GM13977 (cell line): ENCODE measurements around the gene DSTYK.

Source experiments
- DNase-seq: peaks from one replicate; pipeline ENCODE4 v3.0.0; 2012; ENCODE audit warnings: low spot score
- in situ Hi-C: fragments of 300-500 bp; cut with MboI; formaldehyde crosslinking; loops from one replicate; pipeline ENCODE4 v1.12.0; 2022; ENCODE audit warnings: low sequenced_read_pairs, low pct_unique_long_range_greater_than_20kb, mixed read lengths, inconsistent platforms; ENCODE audit not compliant: unreplicated experiment
- TF ChIP-seq, protein P1 (sequence below): IDR thresholded peaks from 2 replicates; pipeline ENCODE4 v1.5.1; 2012; ENCODE audit warnings: mild to moderate bottlenecking, control low read depth; ENCODE audit not compliant: insufficient read depth; ENCODE audit errors: extremely low read depth, missing control alignments

The DSTYK gene

DNA sequence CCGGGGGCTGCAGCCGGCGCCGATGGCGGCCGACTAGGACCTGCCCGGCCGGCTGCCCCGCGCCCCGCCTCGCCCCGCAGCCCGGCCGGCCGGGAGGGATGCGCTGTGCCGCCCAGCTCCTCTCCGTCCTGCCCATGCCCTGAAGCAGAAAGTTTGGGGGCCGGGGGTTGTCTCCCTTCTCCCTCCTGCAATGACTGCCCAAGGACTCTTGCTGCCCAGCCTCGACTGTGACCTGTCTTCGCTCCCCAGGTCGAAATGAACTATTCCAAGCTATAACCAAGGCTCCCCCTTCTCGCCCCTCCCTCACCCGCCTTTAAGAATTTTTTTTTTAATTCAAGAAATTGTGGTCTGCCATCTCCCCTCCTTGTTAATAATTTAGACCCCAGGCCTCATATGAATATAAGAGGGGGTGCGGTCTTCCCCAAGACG lies 16.6 kb upstream of the DSTYK start:
- DNase-seq, result peak; percentile 50
- TF ChIP-seq, protein P1, sequence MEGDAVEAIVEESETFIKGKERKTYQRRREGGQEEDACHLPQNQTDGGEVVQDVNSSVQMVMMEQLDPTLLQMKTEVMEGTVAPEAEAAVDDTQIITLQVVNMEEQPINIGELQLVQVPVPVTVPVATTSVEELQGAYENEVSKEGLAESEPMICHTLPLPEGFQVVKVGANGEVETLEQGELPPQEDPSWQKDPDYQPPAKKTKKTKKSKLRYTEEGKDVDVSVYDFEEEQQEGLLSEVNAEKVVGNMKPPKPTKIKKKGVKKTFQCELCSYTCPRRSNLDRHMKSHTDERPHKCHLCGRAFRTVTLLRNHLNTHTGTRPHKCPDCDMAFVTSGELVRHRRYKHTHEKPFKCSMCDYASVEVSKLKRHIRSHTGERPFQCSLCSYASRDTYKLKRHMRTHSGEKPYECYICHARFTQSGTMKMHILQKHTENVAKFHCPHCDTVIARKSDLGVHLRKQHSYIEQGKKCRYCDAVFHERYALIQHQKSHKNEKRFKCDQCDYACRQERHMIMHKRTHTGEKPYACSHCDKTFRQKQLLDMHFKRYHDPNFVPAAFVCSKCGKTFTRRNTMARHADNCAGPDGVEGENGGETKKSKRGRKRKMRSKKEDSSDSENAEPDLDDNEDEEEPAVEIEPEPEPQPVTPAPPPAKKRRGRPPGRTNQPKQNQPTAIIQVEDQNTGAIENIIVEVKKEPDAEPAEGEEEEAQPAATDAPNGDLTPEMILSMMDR, result no peak
- in situ Hi-C loops, result no loop called here

DNA sequence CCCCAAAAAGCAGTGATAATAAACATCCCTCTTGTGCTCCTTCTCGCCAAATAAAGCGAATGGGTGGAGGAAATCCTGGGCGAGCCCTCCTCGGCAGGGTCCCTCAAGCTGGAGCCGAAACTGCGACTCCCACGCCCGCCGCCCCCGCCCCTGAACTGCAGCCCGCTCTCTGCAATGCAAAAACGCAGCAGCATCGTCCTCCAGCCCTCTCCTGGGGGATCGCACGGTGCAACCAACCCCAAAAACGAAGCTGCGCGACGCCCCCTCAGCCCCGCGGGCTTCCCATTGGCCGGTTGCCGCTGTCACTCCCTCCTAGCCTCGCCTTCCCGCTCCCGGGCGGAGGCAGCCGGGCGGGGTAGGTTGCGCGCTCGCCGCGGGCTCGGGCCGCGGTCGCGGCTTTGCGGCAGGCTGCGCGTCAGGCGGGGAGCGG lies 16.1 kb upstream of the DSTYK start, which contains the start of gene TMCC2:
Gene TMCC2 (plus strand): TSS at position 363 of the 430 bp plus-strand sequence. CDS start 619 bp downstream, outside the sequence.
- DNase-seq, result peak; percentile 94
- TF ChIP-seq, protein P1, result no peak
- in situ Hi-C loops, result no loop called here

DNA sequence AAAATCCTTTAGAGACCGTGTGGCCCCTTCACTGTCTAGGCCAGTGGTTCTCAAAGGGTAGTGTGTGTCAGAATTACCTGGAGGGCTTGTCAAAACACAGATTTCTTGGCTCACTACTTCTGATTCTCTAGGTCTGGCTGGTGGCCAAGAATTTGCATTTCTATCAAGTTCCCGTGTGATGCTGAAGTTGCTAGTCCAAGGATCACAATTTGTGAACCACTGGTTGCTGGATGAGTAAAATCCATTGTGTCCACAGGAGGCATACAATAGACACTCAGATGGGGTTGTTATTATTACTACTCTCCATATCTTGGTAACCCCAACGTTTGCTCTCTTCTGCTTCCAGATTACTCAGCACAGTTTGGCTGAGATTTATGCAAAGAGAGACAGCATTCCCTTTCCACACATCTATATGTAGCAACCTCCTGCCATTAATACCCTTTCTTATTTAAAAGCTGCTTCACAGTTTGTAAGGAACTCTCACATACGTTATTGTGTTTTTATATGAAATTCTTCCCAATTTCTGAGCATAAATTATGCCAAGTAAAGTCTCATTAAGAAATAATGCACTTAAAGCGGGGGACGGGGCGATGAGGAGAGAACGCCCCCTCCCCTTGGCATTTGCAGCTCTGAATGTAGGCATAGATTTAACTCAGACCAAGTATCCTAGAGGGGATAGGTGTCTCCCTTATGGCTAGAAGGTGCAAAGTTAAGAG lies 15.5 kb upstream of the DSTYK start:
- in situ Hi-C loops, result no loop called here

DNA sequence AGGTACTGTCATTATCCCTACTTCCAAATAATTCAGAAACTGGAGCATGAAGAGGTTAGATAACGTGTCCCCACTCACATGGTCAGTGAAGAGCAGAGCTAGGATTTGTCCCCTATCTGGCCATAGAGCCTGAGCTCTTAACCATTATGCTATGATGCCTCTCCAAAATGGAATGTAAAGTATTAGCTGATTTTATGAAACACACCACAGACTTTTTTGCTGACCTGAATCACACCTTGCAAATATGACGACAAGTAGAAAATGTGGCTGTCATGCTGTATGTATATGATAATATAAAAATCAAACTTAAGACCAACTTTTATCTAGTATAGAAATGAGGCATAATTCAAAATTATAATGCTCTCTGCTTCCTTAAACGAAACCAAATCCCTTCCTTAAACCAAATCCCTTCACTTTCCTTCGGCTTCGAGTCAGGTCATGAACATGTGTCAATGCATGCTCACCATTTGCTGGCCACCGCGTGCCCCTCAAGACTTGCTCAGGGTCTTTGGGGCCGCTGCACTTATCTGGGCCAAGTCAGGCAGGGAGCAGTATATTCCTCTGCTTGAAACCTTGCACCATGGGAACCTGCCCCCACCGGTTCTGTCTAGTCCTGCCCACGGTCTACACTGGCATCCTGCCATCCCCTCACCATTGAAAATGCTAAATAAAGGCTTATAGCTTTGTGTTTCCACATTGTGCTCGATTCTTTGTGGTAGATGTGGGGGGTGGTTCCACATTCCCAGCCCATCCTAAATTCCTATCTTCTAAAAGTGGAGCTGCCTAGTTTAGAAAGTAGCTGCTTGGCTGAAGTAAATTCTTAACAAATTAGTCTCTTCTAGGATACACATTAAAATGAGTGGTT lies 14.6 kb upstream of the DSTYK start:
- TF ChIP-seq, protein P1, result no peak
- in situ Hi-C loops, result no loop called here
- no peak for DNase-seq

More for the DNA sequence above, 15.5 kb upstream of the DSTYK start:
- TF ChIP-seq, protein P1, result no peak
- DNase-seq, result no peak

DNA sequence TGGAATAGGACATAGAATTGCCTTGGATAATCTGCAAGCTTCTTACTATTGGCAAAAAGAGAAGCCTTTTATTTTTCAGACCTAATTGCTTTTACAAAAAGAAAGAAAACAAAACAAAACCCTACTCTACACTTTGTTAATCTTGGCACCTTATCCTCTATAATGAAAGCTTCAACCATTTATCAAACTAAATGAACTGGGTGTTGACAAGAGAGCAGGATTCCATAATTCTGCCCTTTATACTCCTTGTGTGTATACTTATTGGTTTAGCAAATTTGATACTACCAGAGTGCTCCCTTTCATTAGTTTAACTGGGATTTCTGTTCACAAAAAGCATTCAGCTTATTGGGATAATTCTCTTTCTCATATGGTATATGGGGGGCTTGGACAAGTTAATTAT lies 13.2 kb upstream of the DSTYK start:
- DNase-seq, result no peak
- in situ Hi-C loops, result no loop called here
- TF ChIP-seq, protein P1, result no peak

DNA sequence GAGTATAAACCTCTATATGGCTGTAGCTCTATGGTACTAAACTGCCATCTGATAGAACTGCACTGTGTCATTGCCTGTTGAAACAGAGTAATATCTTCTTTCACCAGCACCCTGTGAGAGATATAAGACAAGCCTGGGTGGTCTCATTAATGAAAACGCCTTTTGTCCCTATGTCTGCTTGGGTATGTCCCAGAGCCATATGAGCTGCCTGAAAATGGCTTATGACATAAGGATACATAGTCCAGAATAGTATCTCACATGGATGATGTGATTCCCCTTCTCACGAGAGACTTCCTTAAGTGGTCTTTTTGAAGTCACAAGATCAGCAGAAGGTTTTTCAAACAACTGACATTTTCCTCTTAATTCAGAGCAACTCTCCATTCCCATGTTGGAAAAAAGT lies 8.9 kb upstream of the DSTYK start:
- no peak for DNase-seq
- in situ Hi-C loops, result no loop called here
- TF ChIP-seq, protein P1, result no peak
